Measurements from ENCODE around the gene DAB1.

GRCh38 chr1:57376041-57376440 is 47.8 kb downstream of the DAB1 start:
- TF ChIP-seq, protein P1, sequence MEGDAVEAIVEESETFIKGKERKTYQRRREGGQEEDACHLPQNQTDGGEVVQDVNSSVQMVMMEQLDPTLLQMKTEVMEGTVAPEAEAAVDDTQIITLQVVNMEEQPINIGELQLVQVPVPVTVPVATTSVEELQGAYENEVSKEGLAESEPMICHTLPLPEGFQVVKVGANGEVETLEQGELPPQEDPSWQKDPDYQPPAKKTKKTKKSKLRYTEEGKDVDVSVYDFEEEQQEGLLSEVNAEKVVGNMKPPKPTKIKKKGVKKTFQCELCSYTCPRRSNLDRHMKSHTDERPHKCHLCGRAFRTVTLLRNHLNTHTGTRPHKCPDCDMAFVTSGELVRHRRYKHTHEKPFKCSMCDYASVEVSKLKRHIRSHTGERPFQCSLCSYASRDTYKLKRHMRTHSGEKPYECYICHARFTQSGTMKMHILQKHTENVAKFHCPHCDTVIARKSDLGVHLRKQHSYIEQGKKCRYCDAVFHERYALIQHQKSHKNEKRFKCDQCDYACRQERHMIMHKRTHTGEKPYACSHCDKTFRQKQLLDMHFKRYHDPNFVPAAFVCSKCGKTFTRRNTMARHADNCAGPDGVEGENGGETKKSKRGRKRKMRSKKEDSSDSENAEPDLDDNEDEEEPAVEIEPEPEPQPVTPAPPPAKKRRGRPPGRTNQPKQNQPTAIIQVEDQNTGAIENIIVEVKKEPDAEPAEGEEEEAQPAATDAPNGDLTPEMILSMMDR (IDR thresholded peaks at IDR 0.05; ENCODE audit: control extremely low read depth in 1 of 3, insufficient read depth in 1 of 3, low read depth in 1 of 3, low read length in 3 of 3) = no peak
- TF ChIP-seq HDAC6 (IDR thresholded peaks at IDR 0.05; ENCODE audit: low read depth, low read length) = no peak
- TF ChIP-seq POLR2AphosphoS5 (IDR thresholded peaks at IDR 0.05; ENCODE audit: low read depth, low read length) = no peak
- no peak for TF ChIP-seq SIX5 (IDR thresholded peaks at IDR 0.05; ENCODE audit: low read depth, low read length)
- TF ChIP-seq SIN3A (conservative IDR thresholded peaks at IDR 0.05 in 1 of 2, IDR thresholded peaks at IDR 0.05 in 1 of 2; ENCODE audit: low read depth in 1 of 2, low read length in 2 of 2) = no peak
- no peak for TF ChIP-seq RFX5 (IDR thresholded peaks at IDR 0.05; ENCODE audit: borderline replicate concordance, low read depth, low read length)
- TF ChIP-seq TCF12 (IDR thresholded peaks at IDR 0.05; ENCODE audit: low read depth, low read length) = no peak

Data from H1 (cell line).